Heart left ventricle (tissue), 16 donors: ENCODE data around the gene CD300LB. TPM values are rescaled to one million over a fixed set of nuclear protein-coding genes. Genes with fewer than 3 reads are reported as not detected.

Experiments used
- ATAC-seq, 4 donors: fragments of 200-7000 bp; cut with Tn5 transposase; one replicate each; pipeline ENCODE4 v1.9.1; 2020 to 2022; ENCODE audit warnings: moderate library complexity in 4 of 4, mild to moderate bottlenecking in 3 of 4, moderate number of reproducible peaks in 1 of 4
- DNase-seq, 5 donors: peaks; one replicate each; pipeline ENCODE4 v3.0.0-alpha.2; 2020
- H3K27ac ChIP-seq, 12 donors: fragments of 200-600 bp; sonication (generic) in 4 of 12; one replicate each; pipeline versions ENCODE4 v1.5.0 to v1.8.0; 2016 to 2022; ENCODE audit warnings: mild to moderate bottlenecking in 2 of 12
- H3K27me3 ChIP-seq, 9 donors: fragments of 200-600 bp; sonication (generic) in 2 of 9; one replicate each; pipeline versions ENCODE4 v1.5.1 to v1.8.0; 2016 to 2022; ENCODE audit warnings: mild to moderate bottlenecking in 3 of 9
- H3K36me3 ChIP-seq, 9 donors: fragments of 200-600 bp; sonication (generic) in 2 of 9; one replicate each; pipeline versions ENCODE4 v1.5.0 to v1.8.0; 2018 to 2022; ENCODE audit warnings: mild to moderate bottlenecking in 2 of 9
- H3K4me1 ChIP-seq, 12 donors: fragments of 200-600 bp; sonication (generic) in 4 of 12; one replicate each; pipeline versions ENCODE4 v1.5.0 to v1.8.0; 2016 to 2022; ENCODE audit warnings: mild to moderate bottlenecking in 3 of 12
- H3K4me3 ChIP-seq, 12 donors: fragments of 200-600 bp; sonication (generic) in 4 of 12; one replicate each; pipeline versions ENCODE4 v1.5.0 to v1.8.0; 2017 to 2022; ENCODE audit warnings: mild to moderate bottlenecking in 9 of 12, moderate library complexity in 4 of 12
- H3K9me3 ChIP-seq, 12 donors: fragments of 200-600 bp; sonication (generic) in 4 of 12; one replicate each; pipeline versions ENCODE4 v1.5.0 to v1.8.0; 2016 to 2022; ENCODE audit warnings: mild to moderate bottlenecking in 1 of 12
- POLR2A ChIP-seq, 2 donors: fragments of 450-650 bp; IDR thresholded peaks; one replicate each; pipeline ENCODE4 v1.6.1; 2017; ENCODE audit warnings: antibody characterized with exemption in 2 of 2, mild to moderate bottlenecking in 2 of 2, moderate library complexity in 2 of 2
- WGBS, 4 donors: extraction: QIAGEN DNeasy Blood & Tissue Kit in 2 of 4; methylation state at CpG; one replicate each; pipeline versions ENCODE4 v1.1.5 to v1.1.7; 2013 to 2018; 5-methylcytosine and 5-hydroxymethylcytosine counted together
- intact Hi-C, 10 donors: fragments of 100-400 bp; cut with DNase I; formaldehyde crosslinking; loops; one replicate each; pipeline versions ENCODE4 v1.11.1 to v1.14.2; 2022
- polyA plus RNA-seq, 2 donors: library from polyadenylated mRNA; stranded (reverse); fragments of 200-250 nt; gene quantifications; one replicate each; pipeline ENCODE4 v1.2.3, GENCODE V29; 2013
- total RNA-seq, 9 donors: library from RNA; depleted of rRNA in 2 of 9; stranded (reverse); fragments of >200 nt in 2 of 9; fragmentation: NEBNext Ultra II Directional in 3 of 9; extraction: Animal tissue kit (Norgen Biotek cat#: 25700) in 3 of 9; gene quantifications; one replicate each; pipeline versions ENCODE4 v1.1.0 to v1.2.4, GENCODE V29; 2016 to 2023
- TF ChIP-seq, protein P1 (sequence below), 12 donors: fragments of 200-600 bp; sonication (generic) in 4 of 12; IDR thresholded peaks; one replicate each; pipeline versions ENCODE4 v1.5.0 to v1.8.0; 2018 to 2022; ENCODE audit warnings: antibody characterized with exemption in 12 of 12, mild to moderate bottlenecking in 5 of 12
- donor health status: ischemic (EF 13 %, LVEDD 7.1; RV severe dilation, severe dysfunction).
- donor health status: healthy with polysubstance abuse.
- donor health status: DM: no; HTN: yes; CAD: no.
- donor health status: DM: no; HTN: no; CAD: no.
- donor health status: ischemic (EF 25% LVEDD 6.9; RV normal size, moderate dysfunction).
- donor health status: ischemic (EF 25% LVEDD 5.7; RV mildly dilated, moderate dysfunction).
- donor health status: healthy.
- donor health status: DM: yes; HTN: yes; CAD: no.
- donor health status: ischemic (EF 35%, LVEDD 5.7; RV mildly dilated, moderate dysfunction).
- donor health status: nonischemic (EF 11% LVEDD 7.7; RV severe dilation, severe dysfunction).
- donor health status: DM: yes; HTN: yes; CAD: no.
- donor health status: PGD.
- donor health status: ischemic (EF 29% LVEDD 5.4; RV normal size, mild dysfunction).
- donor health status: nonischemic (EF 23%, LVEDD 6.1; RV moderate dilation, normal function).

CD300LB gene
- total and polyA plus RNA-seq, 11 donors: 0.14 to 2.3 (median 0.26) TPM; not detected in 4

DNA sequence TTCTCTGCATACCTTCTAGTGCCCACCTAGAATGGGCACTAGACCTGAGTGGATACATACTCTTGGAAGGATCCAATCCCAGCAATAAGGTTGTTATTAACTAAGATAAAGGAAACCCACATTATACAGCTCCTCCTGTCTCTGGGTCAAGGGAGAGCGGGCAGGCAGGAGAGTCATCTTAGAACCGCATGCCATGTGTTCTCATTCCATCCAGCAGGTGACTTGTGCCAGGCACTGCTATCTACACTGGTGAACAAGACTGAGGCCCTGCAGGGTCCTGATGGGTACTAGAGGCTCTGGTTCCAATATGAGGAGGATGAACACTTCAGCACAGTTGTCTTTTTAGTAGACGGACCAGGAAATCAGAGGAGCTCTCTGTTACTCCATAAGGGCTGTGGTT is 41.9 kb upstream of the CD300LB start:
- intact Hi-C loops: no loop called here
- Histone ChIP-seq H3K9me3 (peaks cover 0 to 4% (median 0%) of the 10 kb centered on the region in 12 donors), H3K4me3 (no peak overlapping the region), H3K27me3 (peaks cover 0 to 20% (median 0%) of the 10 kb centered on the region in 9 donors), H3K36me3 (no peaks in the 10 kb centered on the region), H3K4me1 (peaks cover 0 to 12% (median 0%) of the 10 kb centered on the region in 12 donors), H3K27ac (no peak overlapping the region)
- 70 to 90% (median 83%) methylated on average over 3 of the region's 3 CpGs for WGBS, 4 donors
- DNase-seq (no peak), ATAC-seq (no peak)
- no peak for TF ChIP-seq POLR2A (IDR thresholded peaks at IDR 0.05)
- TF ChIP-seq, protein P1, sequence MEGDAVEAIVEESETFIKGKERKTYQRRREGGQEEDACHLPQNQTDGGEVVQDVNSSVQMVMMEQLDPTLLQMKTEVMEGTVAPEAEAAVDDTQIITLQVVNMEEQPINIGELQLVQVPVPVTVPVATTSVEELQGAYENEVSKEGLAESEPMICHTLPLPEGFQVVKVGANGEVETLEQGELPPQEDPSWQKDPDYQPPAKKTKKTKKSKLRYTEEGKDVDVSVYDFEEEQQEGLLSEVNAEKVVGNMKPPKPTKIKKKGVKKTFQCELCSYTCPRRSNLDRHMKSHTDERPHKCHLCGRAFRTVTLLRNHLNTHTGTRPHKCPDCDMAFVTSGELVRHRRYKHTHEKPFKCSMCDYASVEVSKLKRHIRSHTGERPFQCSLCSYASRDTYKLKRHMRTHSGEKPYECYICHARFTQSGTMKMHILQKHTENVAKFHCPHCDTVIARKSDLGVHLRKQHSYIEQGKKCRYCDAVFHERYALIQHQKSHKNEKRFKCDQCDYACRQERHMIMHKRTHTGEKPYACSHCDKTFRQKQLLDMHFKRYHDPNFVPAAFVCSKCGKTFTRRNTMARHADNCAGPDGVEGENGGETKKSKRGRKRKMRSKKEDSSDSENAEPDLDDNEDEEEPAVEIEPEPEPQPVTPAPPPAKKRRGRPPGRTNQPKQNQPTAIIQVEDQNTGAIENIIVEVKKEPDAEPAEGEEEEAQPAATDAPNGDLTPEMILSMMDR (IDR thresholded peaks at IDR 0.05): no peak

DNA sequence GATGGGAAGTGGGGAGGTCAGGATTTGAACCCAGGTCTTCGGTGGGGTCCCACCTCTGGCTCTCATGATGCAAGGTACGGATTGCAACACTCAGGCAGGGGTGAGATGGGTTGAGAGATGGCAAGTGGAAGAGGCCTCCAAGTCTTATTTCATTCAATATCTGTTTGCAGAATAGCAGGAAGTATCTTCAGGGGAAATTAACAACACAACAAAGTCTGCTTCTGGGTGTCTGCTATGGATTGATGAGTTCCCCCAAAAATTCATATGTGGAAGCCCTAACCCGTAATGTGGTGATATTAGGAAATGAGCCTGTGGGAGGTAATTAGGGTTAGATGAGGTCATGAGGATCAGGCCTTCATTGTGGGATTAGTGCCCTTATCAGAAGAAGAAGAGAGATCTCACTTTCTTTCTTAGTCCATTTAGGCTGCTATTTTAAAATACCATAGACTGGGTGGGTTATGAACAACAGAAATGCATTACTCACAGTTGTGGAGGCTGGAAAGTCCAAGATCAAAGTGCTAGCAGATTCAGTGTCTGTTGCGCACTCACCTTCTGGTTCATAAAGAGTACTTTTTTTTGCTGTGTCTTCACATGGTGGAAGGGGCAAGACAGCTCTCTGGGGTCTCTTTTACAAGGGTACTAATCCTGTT is 40.5 kb upstream of the CD300LB start:
- H3K9me3 ChIP-seq: peaks cover 0 to 4% (median 0%) of the 10 kb centered on the region in 12 donors
- WGBS, 4 donors: 67 to 80% (median 76%) methylated on average over 4 of the region's 4 CpGs
- no peak overlapping the region for H3K4me3 ChIP-seq
- TF ChIP-seq, protein P1 (IDR thresholded peaks at IDR 0.05): no peak
- no peak for TF ChIP-seq POLR2A (IDR thresholded peaks at IDR 0.05)
- H3K36me3 ChIP-seq: no peaks in the 10 kb centered on the region
- peaks cover 0 to 24% (median 0%) of the 10 kb centered on the region in 12 donors for H3K4me1 ChIP-seq
- intact Hi-C loops: no loop called here
- no peak overlapping the region for H3K27ac ChIP-seq
- peaks cover 0 to 19% (median 0%) of the 10 kb centered on the region in 9 donors for H3K27me3 ChIP-seq
- no peak for ATAC-seq
- no peak for DNase-seq

GRCh38 chr17:74569020-74570003 is 38.0 kb upstream of the CD300LB start:
- peak in 4 of 5 donors; percentile 35 to 84 (median 46) for DNase-seq
- TF ChIP-seq, protein P1 (IDR thresholded peaks at IDR 0.05): no peak
- TF ChIP-seq POLR2A (IDR thresholded peaks at IDR 0.05): no peak
- Histone ChIP-seq H3K27ac (peak overlapping the region in 1 of 12 donors; percentile 30), H3K4me1 (peaks cover 0 to 32% (median 0%) of the 10 kb centered on the region in 12 donors), H3K36me3 (no peaks in the 10 kb centered on the region), H3K9me3 (peaks cover 0 to 4% (median 0%) of the 10 kb centered on the region in 12 donors), H3K4me3 (no peak overlapping the region), H3K27me3 (peaks cover 0 to 11% (median 0%) of the 10 kb centered on the region in 9 donors)
- intact Hi-C loops: no loop called here
- ATAC-seq: peak in 3 of 4 donors; percentile 52 to 67 (median 62)
- WGBS, 4 donors: 70 to 75% (median 72%) methylated on average over 30 to 32 of the region's 32 CpGs
